GM19193 (cell line): Measurements from ENCODE around the gene LRMDA.

Source experiments
- POLR2A ChIP-seq: IDR thresholded peaks from 4 replicates; pipeline ENCODE4 v1.6.1; 2011; ENCODE audit not compliant: insufficient read depth, insufficient read length; ENCODE audit errors: extremely low read depth

The LRMDA gene

GRCh38 chr10:75613685-75614504 lies 182.5 kb downstream of the LRMDA start:
- TF ChIP-seq POLR2A, result no peak

GRCh38 chr10:75616076-75616475 lies 184.7 kb downstream of the LRMDA start:
- no peak for TF ChIP-seq POLR2A

GRCh38 chr10:75616874-75617478 lies 185.6 kb downstream of the LRMDA start:
- TF ChIP-seq POLR2A, result no peak

- no peak for TF ChIP-seq POLR2A
Observed at GRCh38 chr10:75617485-75618155, 186.2 kb downstream of the LRMDA start.

GRCh38 chr10:75619635-75620034 lies 188.2 kb downstream of the LRMDA start:
- no peak for TF ChIP-seq POLR2A

- TF ChIP-seq POLR2A, result no peak
Observed at GRCh38 chr10:75620356-75620755, 188.9 kb downstream of the LRMDA start.

GRCh38 chr10:75622503-75622902 lies 191.1 kb downstream of the LRMDA start:
- no peak for TF ChIP-seq POLR2A

GRCh38 chr10:75623310-75624093 lies 192.1 kb downstream of the LRMDA start:
- TF ChIP-seq POLR2A, result no peak

- TF ChIP-seq POLR2A, result no peak
Observed at GRCh38 chr10:75624638-75625037, 193.2 kb downstream of the LRMDA start.

GRCh38 chr10:75630746-75631145 lies 199.3 kb downstream of the LRMDA start:
- no peak for TF ChIP-seq POLR2A

GRCh38 chr10:75632805-75633462 lies 201.5 kb downstream of the LRMDA start:
- no peak for TF ChIP-seq POLR2A

GRCh38 chr10:75633568-75633967 lies 202.1 kb downstream of the LRMDA start:
- no peak for TF ChIP-seq POLR2A

- no peak for TF ChIP-seq POLR2A
Observed at GRCh38 chr10:75634947-75635346, 203.5 kb downstream of the LRMDA start.

GRCh38 chr10:75638752-75639151 lies 207.3 kb downstream of the LRMDA start:
- no peak for TF ChIP-seq POLR2A
